Loucy (cell line): ENCODE data around the gene ATP13A3.
A peak's percentile ranks its signal among the peaks of the same experiment; 100 is the strongest.

Experiments
- H2AFZ ChIP-seq: fragments of 200-600 bp; sonication (generic); 2 replicates; pipeline ENCODE4 v1.6.0; 2016; ENCODE audit warnings: antibody characterized with exemption, mild to moderate bottlenecking, low read length, moderate library complexity
- H3F3A ChIP-seq: fragments of 200-600 bp; 2 replicates; pipeline ENCODE4 v1.6.0; 2016; ENCODE audit warnings: antibody characterized with exemption, low read depth, mild to moderate bottlenecking
- H3K27me3 ChIP-seq: fragments of 200-600 bp; sonication (generic); 2 replicates; pipeline ENCODE4 v1.6.1; 2014; ENCODE audit warnings: low read length, mild to moderate bottlenecking; ENCODE audit not compliant: insufficient read depth, poor library complexity, severe bottlenecking
- H3K36me3 ChIP-seq: fragments of 200-600 bp; sonication (generic); 2 replicates; pipeline ENCODE4 v1.6.1; 2016; ENCODE audit warnings: low read length; ENCODE audit not compliant: insufficient read depth
- H3K4me1 ChIP-seq: fragments of 200-600 bp; sonication (generic); 2 replicates; pipeline ENCODE4 v1.5.1; 2014; ENCODE audit warnings: low read length, mild to moderate bottlenecking; ENCODE audit not compliant: insufficient read depth, poor library complexity, severe bottlenecking
- H3K4me2 ChIP-seq: fragments of 200-600 bp; sonication (generic); 2 replicates; pipeline ENCODE4 v1.6.0; 2014; ENCODE audit warnings: antibody characterized with exemption, low read length, low read depth, mild to moderate bottlenecking; ENCODE audit not compliant: poor library complexity, severe bottlenecking
- H3K4me3 ChIP-seq: fragments of 200-600 bp; sonication (generic); 2 replicates; pipeline ENCODE4 v1.5.1; 2014; ENCODE audit warnings: low read length, mild to moderate bottlenecking, mixed read lengths; ENCODE audit not compliant: poor library complexity, severe bottlenecking
- H3K79me2 ChIP-seq: fragments of 200-600 bp; sonication (generic); 2 replicates; pipeline ENCODE4 v1.6.1; 2014; ENCODE audit warnings: low read length; ENCODE audit not compliant: insufficient read depth
- H3K9ac ChIP-seq: fragments of 200-600 bp; sonication (generic); 2 replicates; pipeline ENCODE4 v1.6.0; 2014; ENCODE audit warnings: mild to moderate bottlenecking, low read depth, low read length, moderate library complexity; ENCODE audit not compliant: poor library complexity, severe bottlenecking
- H3K9me2 ChIP-seq: fragments of 200-600 bp; sonication (generic); replicated peaks from 2 replicates; pipeline ENCODE4 v1.6.1; 2016; ENCODE audit warnings: low read depth, low read length, mixed read lengths
- H3K9me3 ChIP-seq: fragments of 200-600 bp; sonication (generic); 2 replicates; pipeline ENCODE4 v1.6.1; 2014; ENCODE audit warnings: mild to moderate bottlenecking, antibody characterized with exemption, low read length, low read depth; ENCODE audit not compliant: insufficient read depth
- H4K20me1 ChIP-seq: fragments of 200-600 bp; sonication (generic); 2 replicates; pipeline ENCODE4 v1.6.0; 2014; ENCODE audit warnings: antibody characterized with exemption, low read length, mild to moderate bottlenecking; ENCODE audit not compliant: insufficient read depth, poor library complexity, severe bottlenecking
- EZH2phosphoT487 ChIP-seq: fragments of 200-600 bp; IDR thresholded peaks from 2 replicates; pipeline ENCODE4 v1.6.1; 2018; ENCODE audit warnings: antibody characterized with exemption, mild to moderate bottlenecking, moderate library complexity, borderline replicate concordance
- TF ChIP-seq, protein P1 (sequence below): fragments of 200-600 bp; sonication (generic); conservative IDR thresholded peaks from 2 replicates; pipeline ENCODE4 v1.5.1; 2014; ENCODE audit warnings: mild to moderate bottlenecking, antibody characterized with exemption, low read length

The ATP13A3 gene

DNA sequence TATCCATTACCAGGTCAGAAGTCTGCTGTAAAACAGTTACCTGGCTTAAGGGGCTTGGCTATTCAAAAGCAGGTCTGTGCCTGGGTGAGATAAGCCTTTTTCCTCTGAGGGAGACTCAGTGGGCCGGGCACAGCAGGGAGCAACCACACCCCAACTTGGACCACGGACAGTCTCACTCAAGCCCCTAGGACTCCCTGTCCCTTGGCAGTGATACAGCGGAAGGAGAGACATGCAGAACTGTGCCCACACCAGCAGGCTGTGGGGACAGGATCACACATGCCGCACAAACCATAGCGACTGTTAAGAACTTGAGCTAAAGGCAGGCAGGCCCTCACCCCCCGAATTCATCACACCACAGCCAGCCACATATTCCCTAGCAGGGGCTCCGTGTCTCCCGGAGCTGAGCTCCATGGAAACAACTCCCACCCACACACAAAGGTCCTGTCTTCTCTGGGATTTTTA lies 84.9 kb downstream of the ATP13A3 start:
- H4K20me1 ChIP-seq, result no peaks in the 10 kb centered on the region
- H2AFZ ChIP-seq, result no peak overlapping the region
- H3K4me3 ChIP-seq, result no peak overlapping the region
- H3F3A ChIP-seq, result no peaks in the 10 kb centered on the region
- H3K9me3 ChIP-seq, result no peaks in the 10 kb centered on the region
- no peaks in the 10 kb centered on the region for H3K9me2 ChIP-seq
- peaks cover 29% of the 10 kb centered on the region for H3K4me1 ChIP-seq
- H3K27me3 ChIP-seq, result no peaks in the 10 kb centered on the region
- H3K4me2 ChIP-seq, result no peak overlapping the region
- peaks cover 13% of the 10 kb centered on the region; the same call in 1 of the 2 replicates for H3K36me3 ChIP-seq
- no peak for TF ChIP-seq EZH2phosphoT487
- TF ChIP-seq, protein P1, sequence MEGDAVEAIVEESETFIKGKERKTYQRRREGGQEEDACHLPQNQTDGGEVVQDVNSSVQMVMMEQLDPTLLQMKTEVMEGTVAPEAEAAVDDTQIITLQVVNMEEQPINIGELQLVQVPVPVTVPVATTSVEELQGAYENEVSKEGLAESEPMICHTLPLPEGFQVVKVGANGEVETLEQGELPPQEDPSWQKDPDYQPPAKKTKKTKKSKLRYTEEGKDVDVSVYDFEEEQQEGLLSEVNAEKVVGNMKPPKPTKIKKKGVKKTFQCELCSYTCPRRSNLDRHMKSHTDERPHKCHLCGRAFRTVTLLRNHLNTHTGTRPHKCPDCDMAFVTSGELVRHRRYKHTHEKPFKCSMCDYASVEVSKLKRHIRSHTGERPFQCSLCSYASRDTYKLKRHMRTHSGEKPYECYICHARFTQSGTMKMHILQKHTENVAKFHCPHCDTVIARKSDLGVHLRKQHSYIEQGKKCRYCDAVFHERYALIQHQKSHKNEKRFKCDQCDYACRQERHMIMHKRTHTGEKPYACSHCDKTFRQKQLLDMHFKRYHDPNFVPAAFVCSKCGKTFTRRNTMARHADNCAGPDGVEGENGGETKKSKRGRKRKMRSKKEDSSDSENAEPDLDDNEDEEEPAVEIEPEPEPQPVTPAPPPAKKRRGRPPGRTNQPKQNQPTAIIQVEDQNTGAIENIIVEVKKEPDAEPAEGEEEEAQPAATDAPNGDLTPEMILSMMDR, result no peak
- no peaks in the 10 kb centered on the region for H3K79me2 ChIP-seq
- no peak overlapping the region for H3K9ac ChIP-seq

DNA sequence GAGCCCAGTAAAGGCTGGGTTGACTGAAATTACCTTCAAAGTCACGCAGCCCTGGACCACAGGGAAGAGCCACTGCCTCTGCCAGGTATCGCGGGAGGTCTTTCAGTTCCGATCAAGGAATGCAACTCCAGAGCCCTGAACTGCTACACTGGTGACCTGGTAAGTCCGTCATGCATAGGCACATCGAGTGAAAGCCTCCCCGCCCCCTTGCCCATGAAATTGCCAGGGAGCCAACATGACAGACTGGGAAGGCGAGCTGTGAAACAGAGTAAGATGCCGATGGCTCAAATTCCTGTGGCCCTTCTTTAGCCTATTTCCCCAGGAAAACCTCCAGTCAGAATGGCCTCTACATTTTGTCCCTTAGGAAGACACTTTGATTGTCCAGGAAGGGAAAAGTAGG lies 85.5 kb downstream of the ATP13A3 start:
- H3K9ac ChIP-seq, result no peak overlapping the region
- H2AFZ ChIP-seq, result no peak overlapping the region
- no peak overlapping the region for H3K4me3 ChIP-seq
- H3K9me3 ChIP-seq, result no peaks in the 10 kb centered on the region
- TF ChIP-seq, protein P1, result no peak
- no peak for TF ChIP-seq EZH2phosphoT487
- H3K36me3 ChIP-seq, result peaks cover 13% of the 10 kb centered on the region; the same call in 1 of the 2 replicates
- no peaks in the 10 kb centered on the region for H3K9me2 ChIP-seq
- H4K20me1 ChIP-seq, result no peaks in the 10 kb centered on the region
- no peaks in the 10 kb centered on the region for H3K27me3 ChIP-seq
- H3K79me2 ChIP-seq, result no peaks in the 10 kb centered on the region
- no peak overlapping the region for H3K4me2 ChIP-seq
- peaks cover 32% of the 10 kb centered on the region for H3K4me1 ChIP-seq
- no peaks in the 10 kb centered on the region for H3F3A ChIP-seq

DNA sequence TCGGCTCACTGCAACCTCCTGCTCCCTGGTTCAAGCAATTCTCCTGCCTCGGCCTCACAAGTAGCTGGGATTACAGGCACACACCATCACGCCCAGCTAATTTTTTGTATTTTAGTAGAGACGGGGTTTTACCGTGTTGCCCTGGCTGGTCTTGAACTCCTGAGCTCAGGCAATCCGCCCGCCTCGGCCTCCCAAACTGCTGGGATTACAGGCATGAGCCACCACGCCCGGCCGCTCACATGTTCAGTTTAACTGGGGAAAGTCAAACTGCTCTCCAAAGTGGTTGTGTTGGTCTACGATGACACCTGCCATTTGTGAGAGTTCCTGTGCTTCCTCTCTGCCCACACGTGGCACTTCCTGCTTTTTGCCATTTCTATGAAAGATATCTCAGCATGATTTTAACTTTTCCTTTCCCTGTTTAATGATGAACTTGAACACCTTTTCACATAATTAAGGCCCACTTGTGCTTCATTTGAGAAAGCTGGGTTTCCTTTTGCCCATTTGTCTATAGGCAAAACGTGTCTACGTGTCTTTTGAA lies 86.9 kb downstream of the ATP13A3 start:
- Histone ChIP-seq H3K4me2 (peak overlapping the region; percentile 91), H3K9me3 (no peaks in the 10 kb centered on the region), H3K27me3 (no peaks in the 10 kb centered on the region), H3K36me3 (peaks cover 2% of the 10 kb centered on the region; the same call in 1 of the 2 replicates), H3K4me3 (no peak overlapping the region), H4K20me1 (no peaks in the 10 kb centered on the region), H3K79me2 (no peaks in the 10 kb centered on the region), H3K9me2 (no peaks in the 10 kb centered on the region), H3K4me1 (peaks cover 35% of the 10 kb centered on the region), H3K9ac (no peak overlapping the region), H2AFZ (no peak overlapping the region), H3F3A (0 out of 2 replicates have a peak, but pooled peaks cover 4% of the 10 kb centered on the region)
- TF ChIP-seq, protein P1, result no peak
- no peak for TF ChIP-seq EZH2phosphoT487
